ENCODE measurements around the gene ZNF474. TPM values are rescaled to one million over a fixed set of nuclear protein-coding genes. Genes with fewer than 3 reads are reported as not detected.
A peak's percentile ranks its signal among the peaks of the same experiment; 100 is the strongest.

ZNF474 gene
- total RNA-seq, 1 donor from 2014 or later = not detected

- no peak for DNase-seq (ENCODE audit: low read depth in 2 of 2)
Observed at GRCh38 chr5:122180146-122180712, 50.9 kb downstream of the ZNF474 start.

GRCh38 chr5:122180863-122181548 lies 51.7 kb downstream of the ZNF474 start:
- DNase-seq (ENCODE audit: low read depth in 2 of 2) = peak; percentile 29 to 85

- DNase-seq (ENCODE audit: low read depth in 2 of 2) = no peak
Observed at GRCh38 chr5:122181863-122182262, 52.5 kb downstream of the ZNF474 start.

- peak; percentile 60 to 89 for DNase-seq (ENCODE audit: low read depth in 2 of 2)
Observed at GRCh38 chr5:122182491-122182921, 53.2 kb downstream of the ZNF474 start.

GRCh38 chr5:122183098-122183787 lies 53.9 kb downstream of the ZNF474 start:
- peak; percentile 28 to 52 for DNase-seq (ENCODE audit: low read depth in 2 of 2)

GRCh38 chr5:122183788-122184170 lies 54.4 kb downstream of the ZNF474 start:
- no peak for DNase-seq (ENCODE audit: low read depth in 2 of 2)

GRCh38 chr5:122184676-122185255 lies 55.4 kb downstream of the ZNF474 start:
- no peak for DNase-seq (ENCODE audit: low read depth in 2 of 2)

- peak; percentile 52 to 80 for DNase-seq (ENCODE audit: low read depth in 2 of 2)
Observed at GRCh38 chr5:122187426-122187825, 58.1 kb downstream of the ZNF474 start.

- DNase-seq (ENCODE audit: low read depth in 2 of 2) = no peak
Observed at GRCh38 chr5:122190156-122190555, 60.8 kb downstream of the ZNF474 start.

GRCh38 chr5:122192497-122193496 lies 63.5 kb downstream of the ZNF474 start:
- DNase-seq (ENCODE audit: low read depth in 2 of 2) = peak; percentile 67 to 78

GRCh38 chr5:122195802-122196394 lies 66.6 kb downstream of the ZNF474 start:
- peak; percentile 57 to 72 for DNase-seq (ENCODE audit: low read depth in 2 of 2)

GRCh38 chr5:122199146-122199545 lies 69.8 kb downstream of the ZNF474 start:
- DNase-seq (ENCODE audit: low read depth in 2 of 2) = no peak

GRCh38 chr5:122200450-122200849 lies 71.1 kb downstream of the ZNF474 start:
- DNase-seq (ENCODE audit: low read depth in 2 of 2) = no peak

- DNase-seq (ENCODE audit: low read depth in 2 of 2) = no peak
Observed at GRCh38 chr5:122200865-122201264, 71.5 kb downstream of the ZNF474 start.

- no peak for DNase-seq (ENCODE audit: low read depth in 2 of 2)
Observed at GRCh38 chr5:122201365-122201764, 72.0 kb downstream of the ZNF474 start.

- DNase-seq (ENCODE audit: low read depth in 2 of 2) = no peak
Observed at GRCh38 chr5:122202952-122203351, 73.6 kb downstream of the ZNF474 start.

Measured in lung microvascular endothelial cell (primary cell).